Muscle of arm (tissue), 14 donors: Measurements from ENCODE around the gene ORM1. TPM values are rescaled to one million over a fixed set of nuclear protein-coding genes. Genes with fewer than 3 reads are reported as not detected.
"Not testable (repeated sequence)": the region's sequence is repeated elsewhere in the genome, so short reads cannot be mapped to it uniquely, and the experiment has no call there.

Experiments used
- DNase-seq: peaks from one replicate; pipeline ENCODE4 v3.0.0-alpha.2; 2013
- long read RNA-seq, 11 donors: transcript quantifications; one replicate each; lab custom pipeline, GENCODE V29; 2026
- polyA plus RNA-seq, 12 donors: library from polyadenylated mRNA; unstranded; fragments of 120-200 nt; gene quantifications; one replicate each; pipeline ENCODE4 v1.2.1, GENCODE V29; 2013; ENCODE audit not compliant: insufficient read length in 12 of 12

ORM1 gene
- polyA plus RNA-seq = 1 to 10 TPM in 3 of 12 donors, under 1 TPM in 6, not detected in 3; 0.27 to 1.9 (median 0.69) TPM
- long read RNA-seq, donor 1, partial matches to known transcripts = 0 of 3 reads
- long read RNA-seq, donor 1, other reads (novel, unspliced or antisense) = 0 of 3 reads
- long read RNA-seq, donor 2 = 0 reads
- long read RNA-seq, donor 3 = 0 reads
- long read RNA-seq, donor 4 = 0 reads
- long read RNA-seq, donor 5 = 0 reads
- long read RNA-seq, donor 6 = 0 reads
- long read RNA-seq, donor 7 = 0 reads
- long read RNA-seq, donor 8 = 0 reads
- long read RNA-seq, donor 9 = 0 reads
- long read RNA-seq, donor 10 = 0 reads
- long read RNA-seq, donor 11 = 0 reads

GRCh38 chr9:114322831-114323531 lies at the start of gene ORM1:
Gene ORM1 (plus strand): TSS chr9:114323098. CDS start chr9:114323134, 36 bp downstream.
- DNase-seq = not testable (repeated sequence)

- no peak for DNase-seq
These were observed 49.4 kb upstream of the ORM1 start for GRCh38 chr9:114273461-114273881.

GRCh38 chr9:114274217-114274616 lies 48.7 kb upstream of the ORM1 start:
- DNase-seq = no peak

- no peak for DNase-seq
These were observed 47.5 kb upstream of the ORM1 start for GRCh38 chr9:114275246-114276004.

- DNase-seq = no peak
These were observed 45.7 kb upstream of the ORM1 start for GRCh38 chr9:114276908-114277821.

GRCh38 chr9:114278356-114278755 lies 44.5 kb upstream of the ORM1 start:
- no peak for DNase-seq

- DNase-seq = no peak
These were observed 43.9 kb upstream of the ORM1 start for GRCh38 chr9:114278881-114279570.

GRCh38 chr9:114279693-114280092 lies 43.2 kb upstream of the ORM1 start:
- no peak for DNase-seq

GRCh38 chr9:114280636-114281472 lies 42.0 kb upstream of the ORM1 start:
- DNase-seq = peak; percentile 70

- DNase-seq = peak; percentile 84
These were observed 41.3 kb upstream of the ORM1 start for GRCh38 chr9:114281473-114282103.

GRCh38 chr9:114282104-114282485 lies 40.8 kb upstream of the ORM1 start:
- DNase-seq = no peak

- DNase-seq = no peak
These were observed 40.4 kb upstream of the ORM1 start for GRCh38 chr9:114282507-114282906.

GRCh38 chr9:114282926-114283325 lies 40.0 kb upstream of the ORM1 start:
- DNase-seq = no peak

GRCh38 chr9:114283551-114284111 lies 39.3 kb upstream of the ORM1 start:
- DNase-seq = no peak

GRCh38 chr9:114284316-114285060 lies 38.4 kb upstream of the ORM1 start:
- no peak for DNase-seq

- peak; percentile 76 for DNase-seq
These were observed 37.6 kb upstream of the ORM1 start for GRCh38 chr9:114285166-114285867.

- DNase-seq = no peak
These were observed 36.7 kb upstream of the ORM1 start for GRCh38 chr9:114286146-114286679.
